GM23248 (cell line): Measurements from ENCODE around the gene PRR20C. TPM values are rescaled to one million over a fixed set of nuclear protein-coding genes. Genes with fewer than 3 reads are reported as not detected.
"Not testable (repeated sequence)": the region's sequence is repeated elsewhere in the genome, so short reads cannot be mapped to it uniquely, and the experiment has no call there.

ENCODE experiments used
- DNase-seq: peaks from one replicate; pipeline ENCODE4 v3.0.0-alpha.2; 2015
- H2AFZ ChIP-seq: fragments of 200-600 bp; sonication (generic); 2 replicates; pipeline ENCODE4 v1.6.1; 2016; ENCODE audit warnings: antibody characterized with exemption
- H3F3A ChIP-seq: fragments of 200-600 bp; sonication (generic); 2 replicates; pipeline ENCODE4 v1.6.1; 2016; ENCODE audit warnings: mild to moderate bottlenecking, antibody characterized with exemption, mixed run types; ENCODE audit not compliant: insufficient read depth
- H3K27ac ChIP-seq: fragments of 200-600 bp; sonication (generic); 2 replicates; pipeline ENCODE4 v1.5.1; 2016; ENCODE audit warnings: mild to moderate bottlenecking
- H3K27me3 ChIP-seq: fragments of 200-600 bp; sonication (generic); replicated peaks from 2 replicates; pipeline ENCODE4 v1.6.1; 2016; ENCODE audit warnings: mild to moderate bottlenecking; ENCODE audit not compliant: insufficient read depth
- H3K36me3 ChIP-seq: fragments of 200-600 bp; sonication (generic); 2 replicates; pipeline ENCODE4 v1.6.1; 2016; ENCODE audit warnings: low read depth, mild to moderate bottlenecking
- H3K4me1 ChIP-seq: fragments of 200-600 bp; sonication (generic); 2 replicates; pipeline ENCODE4 v1.6.1; 2016; ENCODE audit warnings: mild to moderate bottlenecking; ENCODE audit not compliant: insufficient read depth
- H3K4me2 ChIP-seq: fragments of 200-600 bp; sonication (generic); one replicate; pipeline ENCODE4 v1.6.1; 2016; ENCODE audit warnings: mild to moderate bottlenecking; ENCODE audit not compliant: unreplicated experiment
- H3K4me3 ChIP-seq: fragments of 200-600 bp; sonication (generic); 2 replicates; pipeline ENCODE4 v1.5.1; 2016; ENCODE audit warnings: mild to moderate bottlenecking
- H3K79me2 ChIP-seq: fragments of 200-600 bp; sonication (generic); 2 replicates; pipeline ENCODE4 v1.6.1; 2016; ENCODE audit warnings: mild to moderate bottlenecking; ENCODE audit not compliant: insufficient read depth
- H3K9ac ChIP-seq: fragments of 200-600 bp; sonication (generic); 2 replicates; pipeline ENCODE4 v1.6.1; 2016; ENCODE audit warnings: mild to moderate bottlenecking
- H3K9me2 ChIP-seq: fragments of 200-600 bp; sonication (generic); 2 replicates; pipeline ENCODE4 v1.6.1; 2016; ENCODE audit warnings: mixed run types, mild to moderate bottlenecking, moderate library complexity; ENCODE audit not compliant: insufficient read depth
- H3K9me3 ChIP-seq: fragments of 200-600 bp; sonication (generic); one replicate; pipeline ENCODE4 v1.6.1; 2017; ENCODE audit warnings: low read depth
- H4K20me1 ChIP-seq: fragments of 200-600 bp; sonication (generic); 2 replicates; pipeline ENCODE4 v1.6.0; 2016; ENCODE audit not compliant: insufficient read depth
- EZH2 ChIP-seq: fragments of 200-600 bp; sonication (generic); IDR thresholded peaks from 2 replicates; pipeline ENCODE4 v1.6.1; 2018; ENCODE audit warnings: antibody characterized with exemption, mild to moderate bottlenecking; ENCODE audit not compliant: insufficient read depth, poor library complexity, severe bottlenecking
- EZH2phosphoT487 ChIP-seq: fragments of 200-600 bp; sonication (generic); IDR thresholded peaks from 2 replicates; pipeline ENCODE4 v1.6.1; 2018; ENCODE audit warnings: antibody characterized with exemption, moderate library complexity, mild to moderate bottlenecking, low read depth; ENCODE audit not compliant: insufficient read depth
- WGBS, 2 experiments: methylation state at CpG; one replicate each; pipeline ENCODE4 v1.1.6; 2015 to 2017; ENCODE audit warnings: low lambda C conversion rate in 2 of 2, low coverage in 1 of 2; ENCODE audit errors: missing lambda C conversion rate in 2 of 2; 5-methylcytosine and 5-hydroxymethylcytosine counted together
- in situ Hi-C: fragments of 300-500 bp; cut with MboI; formaldehyde crosslinking; loops from 2 replicates; pipeline ENCODE4 v1.15.0; 2020
- polyA plus RNA-seq: library from polyadenylated mRNA; unstranded; fragments of >200 nt; fragmentation: Nextera tagmentation; extraction: Ambion mirVana; gene quantifications from 2 replicates; pipeline ENCODE4 v1.2.1, GENCODE V29; 2016
- total RNA-seq: library from RNA; depleted of rRNA; stranded (reverse); fragments of >200 nt; shearing (Covaris generic); gene quantifications from 2 replicates; pipeline ENCODE4 v1.2.3, GENCODE V29; 2014; rRNA removed

PRR20C gene
- not detected in 2 replicates for total RNA-seq
- not detected in 2 replicates for polyA plus RNA-seq

- WGBS, 2 experiments = no CpG with 5 or more reads among the region's 22 CpGs
- H3K79me2 ChIP-seq, H3K4me1 ChIP-seq, DNase-seq, H3K4me3 ChIP-seq, H3K4me2 ChIP-seq, H3F3A ChIP-seq, in situ Hi-C loops, H3K9me3 ChIP-seq, H4K20me1 ChIP-seq, H3K27me3 ChIP-seq, H3K9ac ChIP-seq, H2AFZ ChIP-seq, H3K36me3 ChIP-seq, H3K27ac ChIP-seq, H3K9me2 ChIP-seq: not testable (repeated sequence)
Measured at GRCh38 chr13:57153761-57154160, at the start of gene PRR20C. Gene PRR20C (plus strand): TSS chr13:57154061. CDS start chr13:57154448, 387 bp downstream.

GRCh38 chr13:57114945-57115344, 38.9 kb upstream of the PRR20C start:
- Histone ChIP-seq H4K20me1 (no peaks in the 10 kb centered on the region), H3K27me3 (no peaks in the 10 kb centered on the region), H3F3A (no peaks in the 10 kb centered on the region), H3K4me3 (no peak overlapping the region), H2AFZ (no peak overlapping the region), H3K9me3 (peaks cover 4% of the 10 kb centered on the region), H3K79me2 (no peaks in the 10 kb centered on the region), H3K27ac (no peak overlapping the region), H3K9me2 (no peaks in the 10 kb centered on the region), H3K4me1 (no peaks in the 10 kb centered on the region), H3K4me2 (no peak overlapping the region), H3K9ac (no peak overlapping the region), H3K36me3 (no peaks in the 10 kb centered on the region)
- no peak for DNase-seq
- WGBS, 2 experiments = 36 to 46% methylated on average over 4 of the region's 4 CpGs
- in situ Hi-C loops = loop anchor here (25.0 kb wide), 1 partner anchor 97 kb away; no protein-coding TSS in a partner anchor
- TF ChIP-seq EZH2 = no peak
- TF ChIP-seq EZH2phosphoT487 = no peak

GRCh38 chr13:57123681-57124080, 30.2 kb upstream of the PRR20C start:
- Histone ChIP-seq H3K4me3 (no peak overlapping the region), H3K4me1 (no peaks in the 10 kb centered on the region), H3K79me2 (no peaks in the 10 kb centered on the region), H3F3A (no peaks in the 10 kb centered on the region), H3K27me3 (no peaks in the 10 kb centered on the region), H3K9me2 (no peaks in the 10 kb centered on the region), H4K20me1 (no peaks in the 10 kb centered on the region), H3K9ac (no peak overlapping the region), H3K9me3 (no peaks in the 10 kb centered on the region), H3K36me3 (no peaks in the 10 kb centered on the region), H3K4me2 (no peak overlapping the region), H3K27ac (no peak overlapping the region), H2AFZ (no peak overlapping the region)
- DNase-seq = no peak
- WGBS, 2 experiments = 0 to 3% methylated on average over 1 of the region's 1 CpG
- in situ Hi-C loops = loop anchor here (25.0 kb wide), 1 partner anchor 89 kb away; no protein-coding TSS in a partner anchor
- TF ChIP-seq EZH2 (no peak), EZH2phosphoT487 (no peak)

- H3K4me3 ChIP-seq = no peak overlapping the region
- H3F3A ChIP-seq = no peaks in the 10 kb centered on the region
- TF ChIP-seq EZH2 = no peak
- TF ChIP-seq EZH2phosphoT487 = no peak
- no peak for DNase-seq
- no peaks in the 10 kb centered on the region for H4K20me1 ChIP-seq
- no peaks in the 10 kb centered on the region for H3K36me3 ChIP-seq
- no peak overlapping the region for H2AFZ ChIP-seq
- WGBS, 2 experiments = 25 to 26% methylated on average over 6 of the region's 6 CpGs
- no peak overlapping the region for H3K27ac ChIP-seq
- H3K9me3 ChIP-seq = no peaks in the 10 kb centered on the region
- in situ Hi-C loops = no loop called here
- H3K79me2 ChIP-seq = no peaks in the 10 kb centered on the region
- no peaks in the 10 kb centered on the region for H3K27me3 ChIP-seq
- no peak overlapping the region for H3K9ac ChIP-seq
- H3K4me2 ChIP-seq = no peak overlapping the region
- H3K9me2 ChIP-seq = no peaks in the 10 kb centered on the region
- H3K4me1 ChIP-seq = no peaks in the 10 kb centered on the region
Measured at GRCh38 chr13:57128909-57129308, 25.0 kb upstream of the PRR20C start.

- no peak overlapping the region for H3K4me2 ChIP-seq
- H3K9me2 ChIP-seq = no peaks in the 10 kb centered on the region
- TF ChIP-seq EZH2phosphoT487 (no peak), EZH2 (no peak)
- no peaks in the 10 kb centered on the region for H3K79me2 ChIP-seq
- H3F3A ChIP-seq = no peaks in the 10 kb centered on the region
- no peaks in the 10 kb centered on the region for H3K36me3 ChIP-seq
- no peak for DNase-seq
- no peak overlapping the region for H2AFZ ChIP-seq
- no peaks in the 10 kb centered on the region for H3K4me1 ChIP-seq
- in situ Hi-C loops = no loop called here
- no peak overlapping the region for H3K4me3 ChIP-seq
- H3K27ac ChIP-seq = no peak overlapping the region
- H3K27me3 ChIP-seq = no peaks in the 10 kb centered on the region
- H3K9me3 ChIP-seq = no peaks in the 10 kb centered on the region
- H3K9ac ChIP-seq = no peak overlapping the region
- no peaks in the 10 kb centered on the region for H4K20me1 ChIP-seq
- WGBS, 2 experiments = 5 to 10% methylated on average over 2 of the region's 2 CpGs
Measured at GRCh38 chr13:57136093-57136492, 17.8 kb upstream of the PRR20C start.
